GM19372 (cell line): ENCODE measurements around the gene PDE2A.

ENCODE experiments used
- ATAC-seq: cut with Tn5 transposase; IDR thresholded peaks from one replicate; pipeline ENCODE4 v1.9.1; 2021; ENCODE audit warnings: mild to moderate bottlenecking, low read depth, moderate library complexity; ENCODE audit not compliant: unreplicated experiment

The PDE2A gene

DNA sequence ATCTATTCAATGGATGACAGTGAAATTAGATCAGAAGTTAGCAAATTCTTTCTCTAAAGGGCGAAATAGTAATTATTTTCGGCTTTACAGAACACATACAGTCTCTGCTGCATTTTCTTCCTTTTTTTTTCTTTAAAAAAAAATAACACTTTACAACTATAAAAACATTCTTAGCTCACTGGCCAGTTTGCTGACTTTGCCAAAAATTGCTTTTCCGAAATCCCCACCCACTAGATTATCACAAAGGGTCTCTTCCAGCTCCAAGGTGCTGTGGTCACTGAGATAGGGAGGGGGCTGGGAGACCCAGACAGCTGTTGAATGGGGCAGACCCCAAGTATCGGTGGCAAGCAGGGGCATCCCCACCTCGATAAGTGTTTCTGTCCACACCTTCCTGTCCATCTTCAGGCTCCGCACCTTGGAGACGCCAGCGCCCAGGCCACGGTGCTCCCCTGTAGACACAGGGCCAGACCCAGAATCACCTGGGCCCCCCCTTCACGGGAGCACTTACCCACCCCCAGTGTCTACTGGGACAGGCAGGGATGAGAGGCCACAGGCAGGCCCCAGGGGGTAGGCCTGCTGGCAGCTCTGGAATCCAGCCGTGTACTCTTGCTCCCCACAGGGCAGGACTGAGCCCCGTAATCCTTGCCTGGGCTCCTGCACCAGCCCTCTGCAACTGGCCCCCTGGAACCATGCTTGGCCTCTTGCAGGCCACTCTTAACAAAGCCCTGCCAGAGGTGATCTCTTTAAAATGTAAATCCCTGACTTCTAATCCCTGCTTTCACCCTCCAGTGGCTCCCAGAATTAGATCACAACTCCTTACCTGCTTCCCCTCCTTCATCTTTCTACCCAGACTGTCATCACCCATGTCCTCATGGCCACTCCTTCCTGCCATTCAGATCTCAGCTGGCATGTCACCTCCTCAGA lies 31.5 kb upstream of the PDE2A start:
- no peak for ATAC-seq

DNA sequence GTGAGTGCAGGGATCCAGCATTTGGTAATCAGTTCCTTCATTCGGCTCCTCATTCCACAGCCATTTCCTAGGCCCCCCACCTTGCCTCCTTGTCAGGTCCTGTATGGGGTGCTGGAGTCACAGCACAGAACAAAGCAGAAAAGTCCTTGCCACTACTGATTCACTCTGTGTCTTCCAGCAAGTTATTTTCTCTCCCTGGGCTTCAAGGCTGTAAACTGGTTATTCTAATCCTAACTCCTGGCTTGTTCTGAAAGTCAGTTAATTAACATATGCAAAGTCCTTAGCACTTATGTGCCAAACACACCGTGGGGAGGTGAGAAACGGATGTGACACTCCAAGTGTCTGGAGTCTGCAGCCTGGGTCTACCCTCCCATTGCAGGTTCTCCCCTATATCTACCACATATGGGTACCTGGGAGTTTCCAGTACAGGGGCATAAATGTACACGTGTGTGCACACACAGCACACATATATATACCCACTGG lies 30.6 kb upstream of the PDE2A start:
- ATAC-seq = no peak

- ATAC-seq = no peak
Observed at GRCh38 chr11:72704028-72704782, 30.0 kb upstream of the PDE2A start.

DNA sequence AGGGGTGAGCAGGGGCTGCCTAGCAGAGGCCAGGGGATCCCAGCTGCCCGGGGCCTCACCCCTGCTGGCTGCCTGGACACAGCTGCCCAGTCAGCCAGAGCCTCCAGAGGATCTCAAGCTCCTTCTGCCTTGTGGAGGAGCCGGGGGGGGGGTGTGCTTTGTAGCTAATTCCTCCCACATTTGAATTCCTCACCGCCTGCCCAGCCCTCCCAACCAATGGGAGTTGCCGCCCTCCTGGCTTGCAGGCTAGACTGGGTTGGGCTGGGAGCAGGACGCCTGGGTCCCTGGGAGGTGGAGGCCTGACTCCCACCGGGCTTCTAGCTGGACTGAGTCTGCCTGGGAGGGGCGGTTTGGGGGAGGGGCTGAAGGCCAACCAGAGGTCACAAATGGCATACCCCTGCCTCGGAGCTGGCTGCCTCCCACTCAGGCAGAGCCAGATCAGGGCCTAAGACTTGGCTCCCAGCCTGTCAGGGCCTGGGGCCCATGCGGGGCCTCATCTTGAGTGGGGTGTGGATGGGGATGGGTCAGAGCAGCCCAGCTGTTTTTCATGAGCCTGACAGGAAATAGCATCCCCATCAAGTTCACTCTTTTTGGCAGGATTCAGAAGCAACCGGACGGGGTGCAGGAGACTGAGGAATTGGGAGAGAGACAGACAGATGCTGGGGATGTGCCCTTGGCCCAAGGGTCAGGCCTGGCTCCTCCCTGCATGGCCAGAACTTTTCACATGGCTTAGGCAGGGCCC lies 29.2 kb upstream of the PDE2A start:
- no peak for ATAC-seq

DNA sequence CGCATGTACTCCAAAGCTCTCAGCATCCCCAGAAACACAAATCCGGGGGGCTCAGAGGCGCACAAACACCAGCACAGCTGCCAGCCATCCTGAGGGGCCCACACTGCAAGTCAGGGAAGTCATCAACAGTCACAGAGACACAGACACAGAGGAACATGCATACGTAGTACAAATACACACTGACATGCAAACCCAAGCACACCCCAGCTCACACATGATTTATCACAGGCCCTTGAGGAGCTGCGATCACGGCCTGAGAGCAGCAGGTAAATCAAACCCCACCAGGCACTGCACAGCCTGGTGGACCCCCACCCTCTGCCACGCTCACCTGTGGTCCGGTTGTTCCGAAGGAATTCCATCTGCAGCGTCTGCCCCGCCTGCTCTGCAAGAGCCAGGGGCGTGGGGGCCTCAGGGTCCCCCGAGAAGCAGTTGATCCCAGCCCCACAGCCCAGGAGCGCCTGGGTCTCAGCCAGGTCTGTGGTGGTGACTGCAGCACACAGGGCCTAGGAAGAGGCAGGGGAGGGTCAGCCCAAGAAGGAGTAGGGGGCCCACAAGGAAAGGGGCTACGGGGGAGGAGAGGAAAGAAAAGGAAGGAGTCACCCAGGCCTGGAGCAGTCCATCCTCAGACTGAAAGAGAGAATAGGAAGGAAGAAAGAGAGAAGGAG lies 28.5 kb upstream of the PDE2A start:
- ATAC-seq = no peak

DNA sequence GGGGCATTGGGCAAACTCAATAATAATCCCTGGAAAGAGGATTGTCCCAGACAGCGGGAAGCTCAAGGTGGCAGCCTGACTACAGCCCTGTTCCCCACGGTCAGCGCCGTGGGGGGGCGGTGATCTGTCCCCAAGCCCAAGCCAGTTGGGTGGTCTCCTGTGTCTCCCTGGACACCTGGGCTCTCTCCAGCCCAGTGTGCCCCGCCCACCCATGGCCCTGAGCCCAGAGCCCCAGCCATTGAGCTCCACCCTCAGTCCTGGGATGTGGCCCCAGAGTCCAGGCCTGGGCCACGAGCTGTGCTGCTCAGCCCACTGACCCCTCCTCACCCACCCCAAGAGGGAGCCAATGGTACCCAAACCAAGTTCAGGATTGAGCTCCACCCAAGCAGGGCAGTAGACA lies 27.9 kb upstream of the PDE2A start:
- no peak for ATAC-seq

- no peak for ATAC-seq
Observed at GRCh38 chr11:72701466-72701865, 27.2 kb upstream of the PDE2A start.

- no peak for ATAC-seq
Observed at GRCh38 chr11:72700146-72700545, 25.9 kb upstream of the PDE2A start.

GRCh38 chr11:72697814-72698213 lies 23.6 kb upstream of the PDE2A start:
- no peak for ATAC-seq

GRCh38 chr11:72696866-72697700 lies 22.9 kb upstream of the PDE2A start:
- no peak for ATAC-seq

DNA sequence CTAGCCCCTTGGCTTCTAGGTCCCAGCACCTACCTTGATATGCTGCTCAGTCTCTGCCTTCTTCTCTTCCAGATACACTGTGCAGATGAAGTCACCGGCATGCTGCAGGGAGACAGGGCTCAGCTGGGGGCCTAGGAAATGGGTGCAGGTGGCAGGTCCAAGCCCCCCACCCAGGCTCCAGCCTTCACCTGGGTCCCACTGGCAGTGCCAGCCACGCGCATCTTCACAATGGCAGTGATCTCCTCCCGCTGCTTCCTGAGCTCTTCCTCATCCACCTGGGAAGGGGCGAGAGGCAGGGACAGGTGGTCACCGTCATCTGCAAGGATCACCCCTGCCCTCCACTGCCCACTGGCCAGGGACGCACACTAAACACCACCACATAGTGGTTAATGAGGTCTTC lies 21.1 kb upstream of the PDE2A start:
- ATAC-seq = no peak

DNA sequence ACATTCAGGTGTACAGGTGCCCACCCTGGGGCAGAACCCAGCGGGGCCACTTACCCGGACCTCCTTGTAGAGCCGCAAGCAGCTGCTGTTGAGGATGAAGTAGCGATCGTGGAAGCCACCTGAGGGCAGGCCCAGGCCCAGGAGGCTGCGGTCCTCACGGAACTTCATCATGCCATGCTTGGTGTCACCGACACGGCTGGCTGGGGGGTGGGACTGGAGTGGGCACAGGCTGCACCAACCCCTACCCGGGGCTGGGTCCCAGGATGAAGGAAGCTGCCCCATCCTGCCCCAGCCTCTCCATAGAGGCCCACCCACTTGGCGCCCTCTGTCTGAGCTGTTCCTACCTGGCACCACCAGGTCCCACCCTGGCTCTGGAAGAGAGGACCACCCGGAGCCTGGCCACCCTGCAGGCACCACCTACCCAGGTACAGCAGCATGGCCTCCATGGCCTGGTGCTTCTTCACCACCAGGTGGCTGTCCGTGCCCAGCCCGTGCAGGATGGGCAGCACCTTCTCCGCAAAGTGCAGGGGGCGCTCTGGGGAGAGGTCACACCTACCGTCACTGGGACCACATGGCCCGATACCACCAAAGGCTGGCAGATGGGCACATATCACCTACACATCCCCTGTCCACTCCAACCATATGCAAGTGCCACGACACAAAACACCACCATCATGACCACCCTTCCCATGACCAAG lies 19.2 kb upstream of the PDE2A start:
- ATAC-seq = no peak

GRCh38 chr11:72692498-72693237 lies 18.4 kb upstream of the PDE2A start:
- ATAC-seq = no peak

- no peak for ATAC-seq
Observed at GRCh38 chr11:72690166-72690565, 15.9 kb upstream of the PDE2A start.

DNA sequence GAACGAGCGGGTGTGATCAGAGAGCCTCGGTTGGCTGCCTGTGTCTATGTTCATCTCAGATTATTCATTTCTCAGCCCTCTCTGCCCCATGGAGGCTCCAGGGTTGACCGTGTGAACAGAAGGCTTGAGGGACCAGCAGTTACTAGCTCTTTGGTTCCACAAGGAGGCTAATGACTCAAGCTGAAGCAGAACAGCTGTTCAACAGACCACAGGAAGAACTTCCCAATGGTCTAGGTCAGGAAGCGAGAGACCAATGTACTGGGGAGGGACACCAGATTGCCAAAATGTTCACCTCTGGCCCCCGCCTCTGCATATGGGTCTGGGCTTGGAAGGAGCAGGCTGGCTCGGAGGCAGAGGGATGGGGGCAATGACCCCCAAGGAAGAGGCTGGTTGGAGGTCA lies 14.7 kb upstream of the PDE2A start:
- ATAC-seq = no peak

DNA sequence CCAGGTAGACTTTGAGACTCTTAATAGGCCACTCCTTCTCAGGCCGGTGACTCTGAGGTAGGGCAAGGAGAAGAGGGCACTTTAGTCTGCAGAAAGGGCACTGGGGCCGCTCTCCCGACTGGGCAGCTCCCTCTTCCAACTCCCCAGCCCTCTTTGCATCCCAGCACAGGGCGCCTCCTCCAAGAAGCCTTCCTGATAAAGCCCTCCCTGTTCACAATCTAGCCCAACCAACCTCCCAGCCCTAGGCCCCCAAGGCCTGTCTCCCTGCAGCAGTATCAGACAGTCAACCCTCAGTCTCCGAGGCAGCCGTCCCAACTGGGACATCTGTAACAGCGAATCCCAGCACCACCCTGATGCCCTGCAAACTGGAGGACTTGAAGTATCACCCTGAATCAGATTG lies 14.3 kb upstream of the PDE2A start:
- no peak for ATAC-seq

- no peak for ATAC-seq
Observed at GRCh38 chr11:72687326-72687725, 13.1 kb upstream of the PDE2A start.

DNA sequence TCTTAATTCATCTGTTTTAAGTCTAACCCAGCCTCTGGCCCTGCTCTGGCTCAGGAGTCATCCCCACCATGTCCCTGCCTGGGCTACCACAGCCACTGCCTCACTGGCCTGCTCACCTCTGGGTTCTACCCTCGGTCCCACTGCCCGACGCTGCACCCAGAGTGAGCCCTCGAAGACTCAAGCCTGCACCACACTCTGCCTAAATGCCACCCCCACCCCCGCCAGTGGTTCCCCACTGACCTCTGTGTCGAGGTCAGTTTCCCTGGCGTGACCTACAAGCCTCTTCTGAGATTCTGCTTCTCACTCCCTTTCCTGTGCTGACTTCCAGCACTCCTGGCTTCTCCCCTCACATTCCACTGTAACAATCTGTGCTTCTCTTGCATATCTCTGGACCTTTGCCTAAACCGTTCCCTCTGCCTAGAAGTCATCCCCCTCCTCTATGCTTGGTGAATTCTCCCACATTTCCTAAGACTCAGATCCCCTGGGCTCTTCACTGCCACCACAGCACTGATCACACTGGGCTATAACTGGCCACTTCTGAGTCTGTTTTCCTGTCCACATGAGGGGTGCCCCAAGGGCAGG lies 12.5 kb upstream of the PDE2A start:
- no peak for ATAC-seq
